OCI-LY7 (cell line): Measurements from ENCODE around the gene NLGN1. TPM values are rescaled to one million over a fixed set of nuclear protein-coding genes. Genes with fewer than 3 reads are reported as not detected.

ENCODE experiments used
- BruUV-seq: library from RNA; stranded (reverse); fragments of 400-500 nt; replicated peaks from 2 replicates; lab custom pipeline; 2021; lab: Mats Ljungman, UMichigan
- CTCF ChIA-PET: fragments of 300-600 bp; sonication (Branson Sonifier 250); formaldehyde crosslinking; loops from one replicate; lab custom pipeline; 2022; ENCODE audit warnings: antibody characterized with exemption; ENCODE audit not compliant: unreplicated experiment; lab: Charles Lee
- POLR2A ChIA-PET: fragments of 300-600 bp; sonication (Branson Sonifier 250); formaldehyde crosslinking; loops from one replicate; lab custom pipeline; 2022; ENCODE audit warnings: antibody characterized with exemption; lab: Charles Lee
- DNase-seq: peaks from one replicate; pipeline ENCODE4 v3.0.0-alpha.2; 2015; ENCODE audit warnings: low spot score
- H2AFZ ChIP-seq: fragments of 200-600 bp; sonication (generic), shearing (Covaris generic); 2 replicates; pipeline ENCODE4 v1.6.1; 2014; ENCODE audit warnings: mild to moderate bottlenecking, antibody characterized with exemption, low read length, moderate library complexity
- H3K27ac ChIP-seq: fragments of 200-600 bp; sonication (generic); 2 replicates; pipeline ENCODE4 v1.5.1; 2014; ENCODE audit warnings: mixed run types, low read depth, mild to moderate bottlenecking, moderate library complexity, low read length, inconsistent platforms; ENCODE audit not compliant: poor library complexity, severe bottlenecking
- H3K36me3 ChIP-seq: fragments of 200-600 bp; sonication (generic); 2 replicates; pipeline ENCODE4 v1.6.1; 2014; ENCODE audit warnings: mild to moderate bottlenecking, antibody characterized with exemption, low read length, moderate library complexity, mixed read lengths; ENCODE audit not compliant: insufficient read depth
- H3K4me1 ChIP-seq: fragments of 200-600 bp; sonication (generic); 2 replicates; pipeline ENCODE4 v1.5.1; 2014; ENCODE audit warnings: mild to moderate bottlenecking, low read length; ENCODE audit not compliant: insufficient read depth, poor library complexity, severe bottlenecking
- H3K4me2 ChIP-seq: fragments of 200-600 bp; sonication (generic); 2 replicates; pipeline ENCODE4 v1.6.1; 2014; ENCODE audit warnings: mild to moderate bottlenecking, low read length
- H3K4me3 ChIP-seq: fragments of 200-600 bp; sonication (generic); 2 replicates; pipeline ENCODE4 v1.5.1; 2014; ENCODE audit warnings: mild to moderate bottlenecking, low read depth, low read length; ENCODE audit not compliant: poor library complexity, severe bottlenecking
- H3K79me2 ChIP-seq: fragments of 200-600 bp; sonication (generic); 2 replicates; pipeline ENCODE4 v1.6.1; 2016; ENCODE audit warnings: low read depth, mild to moderate bottlenecking, low read length, moderate library complexity, mixed read lengths; ENCODE audit not compliant: insufficient read depth
- H3K9me2 ChIP-seq: fragments of 200-600 bp; sonication (generic); 2 replicates; pipeline ENCODE4 v1.6.1; 2016; ENCODE audit warnings: mild to moderate bottlenecking, low read length, mixed read lengths; ENCODE audit not compliant: insufficient read depth
- H3K9me3 ChIP-seq: fragments of 200-600 bp; sonication (generic); 2 replicates; pipeline ENCODE4 v1.6.1; 2014; ENCODE audit warnings: mild to moderate bottlenecking, mixed run types, low read length, mixed read lengths
- H4K20me1 ChIP-seq: fragments of 200-600 bp; sonication (generic); 2 replicates; pipeline ENCODE4 v1.6.1; 2014; ENCODE audit warnings: mild to moderate bottlenecking, antibody characterized with exemption, low read length, moderate library complexity, mixed read lengths; ENCODE audit not compliant: insufficient read depth
- EZH2phosphoT487 ChIP-seq: fragments of 200-600 bp; sonication (generic); IDR thresholded peaks from 2 replicates; pipeline ENCODE4 v1.6.1; 2018; ENCODE audit warnings: low read depth, borderline replicate concordance, mild to moderate bottlenecking, mixed run types, antibody characterized with exemption, low read length, moderate library complexity, mixed read lengths
- intact Hi-C: fragments of 100-400 bp; cut with micrococcal nuclease; formaldehyde crosslinking; loops from one replicate; pipeline ENCODE4 v1.10.0; 2022; ENCODE audit not compliant: unreplicated experiment
- total RNA-seq, 2 experiments: library from RNA; depleted of rRNA in 1 of 2; stranded (reverse); fragments of >200 nt in 1 of 2; shearing (Covaris generic) in 1 of 2; gene quantifications; 2 replicates each; pipeline ENCODE4 v1.2.3, GENCODE V29; 2014 to 2022
- TF ChIP-seq, protein P1 (sequence below): fragments of 200-600 bp; sonication (generic); conservative IDR thresholded peaks from 2 replicates; pipeline ENCODE4 v1.5.1; 2014; ENCODE audit warnings: mild to moderate bottlenecking, antibody characterized with exemption, low read length, moderate library complexity, mixed read lengths

NLGN1 gene
- total RNA-seq, 2 experiments from 2014 or later, result not detected

DNA sequence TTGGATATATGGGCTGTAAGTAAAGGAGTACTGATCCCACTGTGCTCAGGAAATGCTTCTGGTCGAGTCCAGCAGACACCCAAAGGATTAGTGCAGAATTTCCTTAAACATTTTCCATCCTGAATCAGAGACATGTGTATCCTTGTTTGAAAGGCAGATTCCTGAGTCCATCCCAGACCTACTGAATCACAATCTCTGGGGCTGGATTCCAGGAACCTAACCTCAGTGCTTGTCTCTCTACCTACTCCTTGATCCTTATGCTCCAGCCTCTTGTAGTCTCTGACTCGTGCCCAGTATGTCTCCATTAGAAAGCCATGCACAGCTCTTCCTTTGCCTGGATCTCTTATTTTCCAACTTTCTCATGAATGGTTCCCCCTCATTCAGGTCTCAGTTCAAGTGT lies 585.8 kb downstream of the NLGN1 start:
- CTCF ChIA-PET, result interaction anchor here (0.7 kb wide), 1 partner anchor 10 kb away, joined by 3 read pairs; no protein-coding TSS in a partner anchor
- BruUV-seq, result no TSS peak
- Histone ChIP-seq H3K9me3 (no peaks in the 10 kb centered on the region), H3K27ac (no peak overlapping the region), H3K4me1 (no peaks in the 10 kb centered on the region), H2AFZ (no peak overlapping the region), H3K9me2 (no peaks in the 10 kb centered on the region), H3K79me2 (no peaks in the 10 kb centered on the region), H3K36me3 (no peaks in the 10 kb centered on the region), H4K20me1 (no peaks in the 10 kb centered on the region), H3K4me3 (no peak overlapping the region), H3K4me2 (no peak overlapping the region)
- intact Hi-C loops, result no loop called here
- DNase-seq, result no peak
- POLR2A ChIA-PET, result interaction anchor here (0.7 kb wide), 1 partner anchor 16 kb away, joined by 4 read pairs; no protein-coding TSS in a partner anchor
- TF ChIP-seq, protein P1, sequence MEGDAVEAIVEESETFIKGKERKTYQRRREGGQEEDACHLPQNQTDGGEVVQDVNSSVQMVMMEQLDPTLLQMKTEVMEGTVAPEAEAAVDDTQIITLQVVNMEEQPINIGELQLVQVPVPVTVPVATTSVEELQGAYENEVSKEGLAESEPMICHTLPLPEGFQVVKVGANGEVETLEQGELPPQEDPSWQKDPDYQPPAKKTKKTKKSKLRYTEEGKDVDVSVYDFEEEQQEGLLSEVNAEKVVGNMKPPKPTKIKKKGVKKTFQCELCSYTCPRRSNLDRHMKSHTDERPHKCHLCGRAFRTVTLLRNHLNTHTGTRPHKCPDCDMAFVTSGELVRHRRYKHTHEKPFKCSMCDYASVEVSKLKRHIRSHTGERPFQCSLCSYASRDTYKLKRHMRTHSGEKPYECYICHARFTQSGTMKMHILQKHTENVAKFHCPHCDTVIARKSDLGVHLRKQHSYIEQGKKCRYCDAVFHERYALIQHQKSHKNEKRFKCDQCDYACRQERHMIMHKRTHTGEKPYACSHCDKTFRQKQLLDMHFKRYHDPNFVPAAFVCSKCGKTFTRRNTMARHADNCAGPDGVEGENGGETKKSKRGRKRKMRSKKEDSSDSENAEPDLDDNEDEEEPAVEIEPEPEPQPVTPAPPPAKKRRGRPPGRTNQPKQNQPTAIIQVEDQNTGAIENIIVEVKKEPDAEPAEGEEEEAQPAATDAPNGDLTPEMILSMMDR, result no peak
- no peak for TF ChIP-seq EZH2phosphoT487

DNA sequence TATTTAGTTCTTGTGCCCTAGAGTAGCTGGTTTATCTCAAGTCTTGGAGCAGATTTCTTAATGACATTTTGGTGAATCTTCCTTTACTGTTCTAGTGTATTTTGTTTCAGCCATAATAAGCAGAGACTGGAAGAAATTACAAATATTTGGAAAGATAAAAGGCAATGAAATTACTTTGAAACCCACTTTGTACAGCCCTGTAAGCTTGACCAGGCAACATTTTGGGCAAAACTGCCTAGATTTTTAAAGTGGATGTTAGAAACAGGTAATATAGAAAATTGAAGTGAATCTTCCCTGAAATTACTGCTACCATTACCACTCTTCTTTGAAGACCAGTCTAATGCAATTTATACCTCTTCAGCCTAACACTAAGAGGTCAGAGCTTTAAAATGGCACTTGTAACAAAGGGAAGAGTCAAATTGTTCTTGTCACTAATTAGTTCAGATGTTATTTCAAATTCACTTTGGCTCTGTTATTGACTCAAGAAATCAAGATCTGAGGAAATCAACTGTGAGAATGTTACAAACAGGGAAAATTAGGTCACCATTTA lies 589.4 kb downstream of the NLGN1 start:
- H2AFZ ChIP-seq, result no peak overlapping the region
- DNase-seq, result no peak
- H3K4me1 ChIP-seq, result no peaks in the 10 kb centered on the region
- no peak overlapping the region for H3K27ac ChIP-seq
- intact Hi-C loops, result no loop called here
- H3K79me2 ChIP-seq, result no peaks in the 10 kb centered on the region
- no TSS peak for BruUV-seq
- no peaks in the 10 kb centered on the region for H3K9me2 ChIP-seq
- ChIA-PET CTCF (no interaction called here), POLR2A (interaction anchor here (0.9 kb wide), 1 partner anchor 24 kb away, joined by 4 read pairs; no protein-coding TSS in a partner anchor)
- H4K20me1 ChIP-seq, result no peaks in the 10 kb centered on the region
- no peak overlapping the region for H3K4me3 ChIP-seq
- no peak overlapping the region for H3K4me2 ChIP-seq
- TF ChIP-seq EZH2phosphoT487, result no peak
- TF ChIP-seq, protein P1, result no peak
- no peaks in the 10 kb centered on the region for H3K9me3 ChIP-seq
- H3K36me3 ChIP-seq, result no peaks in the 10 kb centered on the region

DNA sequence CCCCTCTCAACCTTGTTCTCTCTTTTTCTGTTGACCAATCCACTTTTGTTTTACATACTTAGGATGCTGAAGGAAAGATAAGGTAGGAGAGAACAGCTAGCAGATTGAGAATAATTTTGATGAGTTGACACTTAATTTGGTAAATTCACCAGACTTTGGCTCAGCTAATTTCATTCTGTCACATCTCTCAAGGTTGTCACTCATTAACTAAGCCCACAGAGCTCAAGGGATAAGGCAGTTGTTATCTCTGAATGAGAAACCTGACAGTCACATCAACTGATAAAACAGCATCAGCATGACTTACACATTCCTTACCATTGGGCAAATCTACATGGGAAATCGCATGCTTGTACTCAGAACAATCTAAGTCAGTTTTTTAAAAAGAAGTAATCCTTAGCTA lies 591.4 kb downstream of the NLGN1 start:
- no peaks in the 10 kb centered on the region for H4K20me1 ChIP-seq
- H3K9me3 ChIP-seq, result no peaks in the 10 kb centered on the region
- no peaks in the 10 kb centered on the region for H3K36me3 ChIP-seq
- intact Hi-C loops, result no loop called here
- no peak overlapping the region for H3K4me2 ChIP-seq
- no peak for DNase-seq
- TF ChIP-seq EZH2phosphoT487, result no peak
- TF ChIP-seq, protein P1, result no peak
- no peak overlapping the region for H3K27ac ChIP-seq
- no peaks in the 10 kb centered on the region for H3K79me2 ChIP-seq
- no peak overlapping the region for H2AFZ ChIP-seq
- ChIA-PET CTCF (no interaction called here), POLR2A (interaction anchor here (0.6 to 1.5 kb wide), 2 partner anchors 18 to 78 kb away, joined by 3 read pairs; no protein-coding TSS in a partner anchor)
- no peaks in the 10 kb centered on the region for H3K9me2 ChIP-seq
- BruUV-seq, result no TSS peak
- no peaks in the 10 kb centered on the region for H3K4me1 ChIP-seq
- H3K4me3 ChIP-seq, result no peak overlapping the region
